ENCODE data around the gene MPC1L. TPM values are rescaled to one million over a fixed set of nuclear protein-coding genes. Genes with fewer than 3 reads are reported as not detected.

Gene MPC1L
- total RNA-seq, 1 experiment from 2014 or later = not detected

- peak; percentile 32 to 71 for DNase-seq
- H3K27ac ChIP-seq = no peak overlapping the region
- H3K4me3 ChIP-seq = no peak overlapping the region
- no peaks in the 10 kb centered on the region for H3K9me3 ChIP-seq (replicated peaks)
- H3K4me1 ChIP-seq = peaks cover 4% of the 10 kb centered on the region; the same call in 1 of the 2 replicates
- H3K27me3 ChIP-seq = no peaks in the 10 kb centered on the region
- H3K36me3 ChIP-seq = no peaks in the 10 kb centered on the region
Measured at GRCh38 chrX:40651620-40652223, 28.5 kb downstream of the MPC1L start.

DNA sequence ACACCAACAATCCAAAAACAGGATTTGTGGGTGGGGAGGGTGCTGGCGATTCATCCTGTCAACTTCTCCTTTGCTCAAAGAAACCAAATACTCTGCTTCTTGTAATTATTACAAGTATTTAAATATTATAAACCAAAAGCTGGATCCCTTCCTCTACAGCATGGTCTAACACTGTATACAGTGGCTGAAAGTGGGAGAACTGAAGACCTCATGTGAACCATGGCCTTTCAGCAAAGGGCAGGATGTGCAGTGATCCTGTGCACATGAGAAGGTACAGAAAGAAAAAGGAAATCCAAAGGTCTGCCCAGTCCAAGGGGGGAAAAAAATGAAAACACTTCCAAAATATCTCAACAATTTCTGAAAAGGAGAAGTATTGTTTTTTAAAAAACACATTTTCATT lies 29.4 kb downstream of the MPC1L start:
- Histone ChIP-seq H3K4me1 (peaks cover 4% of the 10 kb centered on the region; the same call in 1 of the 2 replicates), H3K36me3 (no peaks in the 10 kb centered on the region), H3K27me3 (no peaks in the 10 kb centered on the region), H3K27ac (no peak overlapping the region), H3K4me3 (no peak overlapping the region), H3K9me3 (replicated peaks) (no peaks in the 10 kb centered on the region)
- no peak for DNase-seq

- no peak overlapping the region for H3K4me3 ChIP-seq
- no peak overlapping the region for H3K27ac ChIP-seq
- no peaks in the 10 kb centered on the region for H3K4me1 ChIP-seq
- no peak for DNase-seq
- H3K9me3 ChIP-seq (replicated peaks) = no peaks in the 10 kb centered on the region
- no peaks in the 10 kb centered on the region for H3K36me3 ChIP-seq
- H3K27me3 ChIP-seq = no peaks in the 10 kb centered on the region
Measured at GRCh38 chrX:40653535-40653934, 30.3 kb downstream of the MPC1L start.

GRCh38 chrX:40660381-40660780 lies 37.2 kb downstream of the MPC1L start:
- Histone ChIP-seq H3K9me3 (replicated peaks) (no peaks in the 10 kb centered on the region), H3K27me3 (no peaks in the 10 kb centered on the region), H3K36me3 (no peaks in the 10 kb centered on the region), H3K4me1 (no peaks in the 10 kb centered on the region), H3K27ac (no peak overlapping the region), H3K4me3 (no peak overlapping the region)
- no peak for DNase-seq

DNA sequence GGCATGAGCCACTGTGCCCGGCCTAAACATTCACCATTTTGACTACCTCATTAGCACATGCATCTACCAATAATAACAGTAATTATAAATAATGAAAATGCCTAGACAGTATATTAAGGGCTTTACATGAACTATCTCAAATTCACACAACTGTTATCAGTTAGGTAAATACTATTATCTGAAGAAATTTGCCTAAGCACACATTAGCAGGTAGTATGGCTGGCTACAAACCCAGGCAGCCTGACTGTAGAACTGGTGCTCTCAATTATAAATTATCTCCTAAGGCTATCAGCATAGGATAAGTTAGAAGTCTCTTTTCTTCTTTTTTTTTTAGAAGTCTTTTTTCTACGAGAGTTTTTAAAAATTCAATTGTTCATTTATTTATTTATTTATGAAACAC lies 38.3 kb downstream of the MPC1L start:
- Histone ChIP-seq H3K36me3 (peaks cover 4% of the 10 kb centered on the region; the same call in 1 of the 2 replicates), H3K27me3 (no peaks in the 10 kb centered on the region), H3K4me3 (no peak overlapping the region), H3K9me3 (replicated peaks) (no peaks in the 10 kb centered on the region), H3K4me1 (no peaks in the 10 kb centered on the region), H3K27ac (no peak overlapping the region)
- DNase-seq = no peak

DNA sequence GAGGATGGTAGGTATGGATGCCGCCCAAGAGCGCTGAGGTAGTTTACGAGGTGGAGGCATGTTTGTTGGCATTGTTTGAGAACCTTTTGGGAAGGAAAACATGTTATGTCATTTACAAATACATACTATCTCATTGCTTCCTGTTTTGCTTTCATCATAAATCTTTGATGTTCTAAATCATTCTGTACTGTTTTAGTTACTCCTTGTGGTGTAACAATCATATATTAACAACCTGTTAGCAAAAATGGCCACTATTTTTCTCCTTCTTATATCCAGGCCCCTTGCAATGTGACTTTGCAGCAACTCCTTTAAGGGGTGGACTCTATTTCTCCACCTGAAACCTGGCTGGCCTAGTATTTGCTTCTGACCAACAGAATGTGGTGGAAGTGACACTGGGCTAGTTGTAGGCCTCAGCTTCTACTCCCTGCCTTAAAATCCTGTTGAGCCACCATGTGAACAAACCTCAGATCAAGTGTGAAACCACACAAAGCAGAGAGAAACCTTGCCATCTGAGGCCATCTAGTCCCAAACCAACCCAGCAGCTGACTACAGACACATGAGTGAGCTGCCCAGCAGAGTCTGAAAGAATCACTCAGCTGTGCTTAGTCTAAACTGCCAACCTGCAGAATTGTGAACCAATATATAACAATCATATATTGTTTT lies 40.0 kb downstream of the MPC1L start:
- DNase-seq = no peak
- H3K27ac ChIP-seq = no peak overlapping the region
- H3K9me3 ChIP-seq (replicated peaks) = no peaks in the 10 kb centered on the region
- H3K4me3 ChIP-seq = no peak overlapping the region
- H3K27me3 ChIP-seq = no peaks in the 10 kb centered on the region
- H3K36me3 ChIP-seq = peaks cover 4% of the 10 kb centered on the region; the same call in 1 of the 2 replicates
- no peaks in the 10 kb centered on the region for H3K4me1 ChIP-seq

DNA sequence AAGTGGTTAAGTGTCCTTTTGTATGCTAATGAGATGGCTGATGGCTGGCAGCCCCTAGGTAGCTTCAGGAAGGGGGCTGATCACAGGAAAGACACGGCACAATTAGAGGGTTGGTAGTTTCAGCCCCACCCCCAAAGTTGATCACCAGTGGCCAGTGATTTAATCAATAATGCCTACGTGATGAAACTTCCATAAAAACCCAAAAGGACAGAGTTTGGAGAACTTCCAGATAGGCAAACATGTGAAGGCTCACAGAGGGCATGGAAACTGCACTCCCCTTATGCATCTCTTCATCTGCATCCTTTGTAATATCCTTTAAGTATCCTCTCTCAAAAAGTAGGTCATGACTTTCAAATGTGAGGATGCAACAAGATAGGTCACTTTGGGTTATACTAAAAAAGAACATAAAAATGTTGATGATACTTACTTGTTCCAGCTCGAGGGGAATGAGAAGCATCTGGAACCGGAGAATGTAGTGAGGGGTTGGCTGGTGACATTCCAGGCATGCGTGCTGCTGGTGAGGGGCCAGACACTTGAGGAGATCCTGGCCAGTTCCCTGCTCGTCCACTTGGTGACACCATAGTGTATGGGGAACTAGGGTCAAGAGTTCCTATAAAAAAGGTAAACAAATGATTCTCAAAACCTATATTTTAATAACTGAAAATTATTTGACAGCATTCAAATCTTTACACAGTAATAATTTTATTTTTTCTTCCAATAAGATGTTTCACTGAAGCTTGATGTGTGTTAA lies 40.8 kb downstream of the MPC1L start:
- peak in 1 of 2 experiments; percentile 4 for DNase-seq
- no peak overlapping the region for H3K4me3 ChIP-seq
- no peaks in the 10 kb centered on the region for H3K9me3 ChIP-seq (replicated peaks)
- H3K4me1 ChIP-seq = no peaks in the 10 kb centered on the region
- H3K27me3 ChIP-seq = no peaks in the 10 kb centered on the region
- peaks cover 4% of the 10 kb centered on the region; the same call in 1 of the 2 replicates for H3K36me3 ChIP-seq
- H3K27ac ChIP-seq = no peak overlapping the region

GRCh38 chrX:40671126-40671525 lies 47.9 kb downstream of the MPC1L start:
- Histone ChIP-seq H3K27ac (no peak overlapping the region), H3K4me1 (no peaks in the 10 kb centered on the region), H3K36me3 (peaks cover under 1% of the 10 kb centered on the region; the same call in 1 of the 2 replicates), H3K4me3 (no peak overlapping the region), H3K9me3 (replicated peaks) (no peaks in the 10 kb centered on the region), H3K27me3 (no peaks in the 10 kb centered on the region)
- no peak for DNase-seq

Other genes starting within 250 kb of the MPC1L start
- gene ATP6AP2, start 42.5 kb upstream of the MPC1L start, total RNA-seq (2014; rRNA removed; shearing (Covaris generic)) = 44.7 and 47.3 TPM in 2 replicates
- gene CXorf38, start 24.1 kb downstream of the MPC1L start, total RNA-seq (2014; rRNA removed; shearing (Covaris generic)) = 7.7 and 9.3 TPM in 2 replicates
- 21.8 and 28.9 TPM in 2 replicates for gene MED14, start 112.1 kb downstream of the MPC1L start, total RNA-seq (2014; rRNA removed; shearing (Covaris generic))